ENCODE results near the gene C7orf57. TPM values are rescaled to one million over a fixed set of nuclear protein-coding genes. Genes with fewer than 3 reads are reported as not detected.

The C7orf57 gene
- total RNA-seq, 1 donor from 2014 or later: not detected

DNA sequence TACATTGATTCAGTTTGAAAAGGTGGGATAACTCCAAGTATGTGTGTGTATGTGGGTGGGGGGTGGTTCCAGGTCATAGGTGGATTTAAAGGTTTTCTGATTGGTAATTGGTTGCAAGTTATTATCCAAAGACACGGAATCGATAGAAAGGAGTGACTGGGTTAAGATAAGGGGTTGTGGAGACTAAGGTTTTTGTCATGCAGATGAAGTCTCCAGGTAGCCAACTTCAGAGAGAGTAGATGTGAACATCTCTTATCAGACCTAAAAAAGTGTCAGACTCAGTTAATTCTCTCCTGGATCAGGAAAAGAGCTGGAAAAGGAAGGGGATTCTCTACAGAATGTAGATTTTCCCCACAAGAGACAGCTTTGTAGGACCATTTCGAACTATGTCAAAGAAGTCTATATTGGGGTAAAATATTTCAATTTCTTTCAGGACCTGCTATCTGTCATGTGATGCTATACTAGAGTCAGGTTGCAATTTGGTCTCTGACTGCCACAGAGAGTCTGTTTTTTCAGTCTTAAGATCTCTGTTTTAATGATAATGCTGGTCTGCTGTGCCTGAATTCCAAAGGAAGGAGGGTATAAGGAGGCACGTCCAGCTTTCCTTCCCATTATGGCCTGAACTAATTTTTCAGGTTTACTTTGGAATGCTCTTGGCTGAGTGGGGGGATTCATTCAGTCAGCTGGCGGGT is 3.6 kb downstream of the C7orf57 start:
- Histone ChIP-seq H3K4me3 (ENCODE audit: low read depth, low read length) (no peak overlapping the region), H3K27me3 (ENCODE audit: control insufficient read depth, insufficient read depth, low read length) (peaks cover 13% of the 10 kb centered on the region), H3K36me3 (ENCODE audit: control insufficient read depth, insufficient read depth, low read length) (no peaks in the 10 kb centered on the region)
- no peak for DNase-seq (ENCODE audit: low read depth)
- TF ChIP-seq, protein P1, sequence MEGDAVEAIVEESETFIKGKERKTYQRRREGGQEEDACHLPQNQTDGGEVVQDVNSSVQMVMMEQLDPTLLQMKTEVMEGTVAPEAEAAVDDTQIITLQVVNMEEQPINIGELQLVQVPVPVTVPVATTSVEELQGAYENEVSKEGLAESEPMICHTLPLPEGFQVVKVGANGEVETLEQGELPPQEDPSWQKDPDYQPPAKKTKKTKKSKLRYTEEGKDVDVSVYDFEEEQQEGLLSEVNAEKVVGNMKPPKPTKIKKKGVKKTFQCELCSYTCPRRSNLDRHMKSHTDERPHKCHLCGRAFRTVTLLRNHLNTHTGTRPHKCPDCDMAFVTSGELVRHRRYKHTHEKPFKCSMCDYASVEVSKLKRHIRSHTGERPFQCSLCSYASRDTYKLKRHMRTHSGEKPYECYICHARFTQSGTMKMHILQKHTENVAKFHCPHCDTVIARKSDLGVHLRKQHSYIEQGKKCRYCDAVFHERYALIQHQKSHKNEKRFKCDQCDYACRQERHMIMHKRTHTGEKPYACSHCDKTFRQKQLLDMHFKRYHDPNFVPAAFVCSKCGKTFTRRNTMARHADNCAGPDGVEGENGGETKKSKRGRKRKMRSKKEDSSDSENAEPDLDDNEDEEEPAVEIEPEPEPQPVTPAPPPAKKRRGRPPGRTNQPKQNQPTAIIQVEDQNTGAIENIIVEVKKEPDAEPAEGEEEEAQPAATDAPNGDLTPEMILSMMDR (IDR thresholded peaks at IDR 0.05; ENCODE audit: insufficient read depth, low read length, poor library complexity, severe bottlenecking): no peak

- no peaks in the 10 kb centered on the region for H3K36me3 ChIP-seq (ENCODE audit: control insufficient read depth, insufficient read depth, low read length)
- peaks cover 6% of the 10 kb centered on the region for H3K27me3 ChIP-seq (ENCODE audit: control insufficient read depth, insufficient read depth, low read length)
- DNase-seq (ENCODE audit: low read depth): no peak
- TF ChIP-seq, protein P1 (IDR thresholded peaks at IDR 0.05; ENCODE audit: insufficient read depth, low read length, poor library complexity, severe bottlenecking): no peak
- no peak overlapping the region for H3K4me3 ChIP-seq (ENCODE audit: low read depth, low read length)
Measured at GRCh38 chr7:48040944-48041652, 5.8 kb downstream of the C7orf57 start.

- no peaks in the 10 kb centered on the region for H3K36me3 ChIP-seq (ENCODE audit: control insufficient read depth, insufficient read depth, low read length)
- TF ChIP-seq, protein P1 (IDR thresholded peaks at IDR 0.05; ENCODE audit: insufficient read depth, low read length, poor library complexity, severe bottlenecking): no peak
- no peak for DNase-seq (ENCODE audit: low read depth)
- no peak overlapping the region for H3K4me3 ChIP-seq (ENCODE audit: low read depth, low read length)
- peaks cover 2% of the 10 kb centered on the region for H3K27me3 ChIP-seq (ENCODE audit: control insufficient read depth, insufficient read depth, low read length)
Measured at GRCh38 chr7:48041653-48041970, 6.3 kb downstream of the C7orf57 start.

DNA sequence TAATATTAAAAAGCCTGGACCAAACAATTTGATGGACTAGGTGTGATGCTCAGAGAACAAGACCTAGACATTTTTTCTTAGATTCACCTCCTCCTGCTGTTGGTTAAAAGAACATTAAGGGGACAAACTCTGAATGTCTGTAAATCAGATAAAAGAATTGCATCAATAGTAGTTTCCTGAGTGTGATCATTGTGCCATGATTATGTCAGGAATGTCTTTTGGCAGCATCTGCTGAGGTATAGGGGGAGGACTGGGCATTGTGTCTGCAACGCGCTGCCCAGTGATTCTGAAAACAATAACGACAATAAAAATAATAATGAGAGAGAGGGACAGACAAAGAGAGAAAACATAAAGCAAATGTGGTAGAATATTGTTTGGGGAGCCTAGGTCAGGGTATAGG is 6.9 kb downstream of the C7orf57 start:
- Histone ChIP-seq H3K27me3 (ENCODE audit: control insufficient read depth, insufficient read depth, low read length) (no peaks in the 10 kb centered on the region), H3K36me3 (ENCODE audit: control insufficient read depth, insufficient read depth, low read length) (no peaks in the 10 kb centered on the region), H3K4me3 (ENCODE audit: low read depth, low read length) (no peak overlapping the region)
- TF ChIP-seq, protein P1 (IDR thresholded peaks at IDR 0.05; ENCODE audit: insufficient read depth, low read length, poor library complexity, severe bottlenecking): no peak
- no peak for DNase-seq (ENCODE audit: low read depth)

DNA sequence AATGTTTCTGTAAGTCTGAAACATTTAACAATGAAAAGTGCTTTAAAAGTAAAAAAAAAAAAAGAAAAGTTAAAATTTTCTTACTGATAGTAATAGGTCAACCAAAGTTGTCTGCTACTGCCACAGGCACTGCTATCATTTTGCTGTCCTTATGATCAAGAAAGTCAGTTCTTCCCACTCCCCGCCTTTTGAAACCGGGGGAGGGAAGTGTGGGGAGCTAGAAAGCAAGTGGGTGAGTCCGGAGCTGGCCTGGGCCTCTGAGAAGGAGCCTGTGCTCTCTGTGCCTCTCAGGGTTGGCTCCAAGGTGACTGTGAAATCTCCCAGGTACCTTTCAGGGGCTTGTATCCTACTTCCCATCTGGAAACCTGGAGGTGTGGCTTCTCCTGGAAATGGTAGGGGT is 7.3 kb downstream of the C7orf57 start:
- no peak overlapping the region for H3K4me3 ChIP-seq (ENCODE audit: low read depth, low read length)
- no peaks in the 10 kb centered on the region for H3K27me3 ChIP-seq (ENCODE audit: control insufficient read depth, insufficient read depth, low read length)
- no peaks in the 10 kb centered on the region for H3K36me3 ChIP-seq (ENCODE audit: control insufficient read depth, insufficient read depth, low read length)
- TF ChIP-seq, protein P1 (IDR thresholded peaks at IDR 0.05; ENCODE audit: insufficient read depth, low read length, poor library complexity, severe bottlenecking): no peak
- no peak for DNase-seq (ENCODE audit: low read depth)

Measured in kidney epithelial cell (primary cell).